GM12892 (cell line): Measurements from ENCODE around the gene CFAP61.

ENCODE experiments used
- POLR2A ChIP-seq: IDR thresholded peaks from 2 replicates; pipeline ENCODE4 v1.6.1; 2011; ENCODE audit warnings: low read depth, low read length, control low read depth
- TAF1 ChIP-seq: IDR thresholded peaks from 2 replicates; pipeline ENCODE4 v1.6.1; 2011; ENCODE audit warnings: low read depth, mild to moderate bottlenecking, control low read depth, low read length, borderline replicate concordance

DNA sequence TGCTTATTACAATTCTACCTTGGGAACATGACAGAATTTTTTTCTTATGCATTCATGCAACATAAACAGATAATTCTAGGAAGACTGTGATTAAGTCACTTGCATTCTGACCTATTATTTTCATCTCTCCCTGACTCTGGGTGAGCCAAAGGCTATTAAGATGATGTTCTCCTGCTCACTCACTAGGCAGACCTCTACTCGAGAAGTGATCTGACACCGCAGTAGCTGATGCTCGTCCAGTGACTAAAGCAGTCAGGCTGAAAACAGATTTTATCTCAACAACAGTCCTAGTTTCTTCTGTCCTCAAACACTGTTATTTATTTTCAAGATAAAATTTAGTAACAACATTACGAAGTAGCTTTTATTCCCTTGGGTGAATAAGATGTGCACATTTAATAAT is 17.8 kb upstream of the CFAP61 start:
- TF ChIP-seq POLR2A: no peak
- TF ChIP-seq TAF1: no peak
